ENCODE results near the gene ARHGAP15.

DNA sequence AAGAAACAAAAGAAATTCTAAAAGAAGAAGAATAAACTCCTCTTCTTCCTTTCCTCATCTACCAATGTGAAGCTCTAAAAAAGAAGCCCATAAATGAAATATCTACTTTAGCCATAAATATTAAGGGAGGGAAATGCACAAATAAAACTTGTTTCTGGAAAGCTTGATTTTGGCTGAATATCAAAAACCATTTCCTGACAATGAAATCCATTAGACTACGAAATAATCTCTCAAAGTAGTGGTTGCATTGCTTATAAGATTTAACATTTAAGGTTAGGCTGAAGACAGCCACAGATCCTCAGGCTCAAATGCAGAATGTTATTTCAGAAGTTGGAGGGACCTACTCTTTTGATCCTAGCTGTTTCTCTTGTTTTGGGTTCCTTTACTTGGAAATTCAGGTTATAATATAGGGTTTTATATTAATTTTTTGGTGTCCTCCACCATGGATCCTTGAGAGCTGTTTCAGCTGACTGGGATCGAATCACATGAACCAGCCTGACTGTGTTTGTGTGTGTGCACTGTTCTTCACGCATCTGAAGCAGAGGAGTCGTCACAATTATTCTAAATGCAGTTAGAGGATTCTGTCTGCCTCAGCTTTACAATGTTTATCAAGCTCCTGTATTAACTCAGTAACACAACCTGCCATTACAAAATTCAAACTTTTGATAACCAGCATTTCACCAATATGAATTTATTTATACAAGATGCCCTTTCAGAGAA is 474.8 kb downstream of the ARHGAP15 start:
- TF ChIP-seq, protein P1, sequence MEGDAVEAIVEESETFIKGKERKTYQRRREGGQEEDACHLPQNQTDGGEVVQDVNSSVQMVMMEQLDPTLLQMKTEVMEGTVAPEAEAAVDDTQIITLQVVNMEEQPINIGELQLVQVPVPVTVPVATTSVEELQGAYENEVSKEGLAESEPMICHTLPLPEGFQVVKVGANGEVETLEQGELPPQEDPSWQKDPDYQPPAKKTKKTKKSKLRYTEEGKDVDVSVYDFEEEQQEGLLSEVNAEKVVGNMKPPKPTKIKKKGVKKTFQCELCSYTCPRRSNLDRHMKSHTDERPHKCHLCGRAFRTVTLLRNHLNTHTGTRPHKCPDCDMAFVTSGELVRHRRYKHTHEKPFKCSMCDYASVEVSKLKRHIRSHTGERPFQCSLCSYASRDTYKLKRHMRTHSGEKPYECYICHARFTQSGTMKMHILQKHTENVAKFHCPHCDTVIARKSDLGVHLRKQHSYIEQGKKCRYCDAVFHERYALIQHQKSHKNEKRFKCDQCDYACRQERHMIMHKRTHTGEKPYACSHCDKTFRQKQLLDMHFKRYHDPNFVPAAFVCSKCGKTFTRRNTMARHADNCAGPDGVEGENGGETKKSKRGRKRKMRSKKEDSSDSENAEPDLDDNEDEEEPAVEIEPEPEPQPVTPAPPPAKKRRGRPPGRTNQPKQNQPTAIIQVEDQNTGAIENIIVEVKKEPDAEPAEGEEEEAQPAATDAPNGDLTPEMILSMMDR (IDR thresholded peaks at IDR 0.05): no peak
- no peak for TF ChIP-seq POLR2A (IDR thresholded peaks at IDR 0.05)
